Breast epithelium (tissue), 4 donors: ENCODE measurements around the gene ARHGEF7. TPM values are rescaled to one million over a fixed set of nuclear protein-coding genes. Genes with fewer than 3 reads are reported as not detected.

Source experiments
- DNase-seq, 2 donors: peaks; one replicate each; pipeline ENCODE4 v3.0.0-alpha.2; 2019; ENCODE audit warnings: low spot score in 2 of 2
- H3K27ac ChIP-seq, 2 donors: fragments of 200-600 bp; sonication (generic) in 1 of 2; one replicate each; pipeline ENCODE4 v1.5.1; 2016 to 2019; ENCODE audit warnings: mild to moderate bottlenecking in 1 of 2
- H3K27me3 ChIP-seq, 2 donors: fragments of 200-600 bp; sonication (generic) in 1 of 2; one replicate each; pipeline versions ENCODE4 v1.5.1 to v1.6.0; 2017 to 2019; ENCODE audit warnings: control low read depth in 1 of 2, mild to moderate bottlenecking in 1 of 2
- H3K36me3 ChIP-seq: fragments of 200-600 bp; one replicate; pipeline ENCODE4 v1.5.1; 2019
- H3K4me1 ChIP-seq, 2 donors: fragments of 200-600 bp; sonication (generic); one replicate each; pipeline ENCODE4 v1.5.1; 2016 to 2019; ENCODE audit warnings: control low read depth in 1 of 2
- H3K4me3 ChIP-seq, 3 donors: fragments of 200-600 bp; sonication (generic); 1 replicate in 2 of 3; 2 replicates in 1 of 3; pipeline ENCODE4 v1.5.1; 2016 to 2019; ENCODE audit warnings: mild to moderate bottlenecking in 3 of 3, moderate library complexity in 2 of 3
- H3K9me3 ChIP-seq, 2 donors: fragments of 200-600 bp; sonication (generic) in 1 of 2; one replicate each; pipeline ENCODE4 v1.5.1; 2016 to 2019; ENCODE audit warnings: control low read depth in 1 of 2
- POLR2A ChIP-seq: fragments of 450-650 bp; IDR thresholded peaks from one replicate; pipeline ENCODE4 v1.6.1; 2016; ENCODE audit warnings: antibody characterized with exemption, mild to moderate bottlenecking, moderate library complexity
- POLR2AphosphoS5 ChIP-seq, 3 donors: sonication (generic); formaldehyde crosslinking; IDR thresholded peaks; one replicate each; pipeline ENCODE4 v1.6.1; 2017; ENCODE audit warnings: antibody characterized with exemption in 3 of 3
- intact Hi-C: fragments of 100-400 bp; cut with DNase I; formaldehyde crosslinking; loops from one replicate; pipeline ENCODE4 v1.15.1; 2023; ENCODE audit warnings: low total_unique reads
- total RNA-seq, 3 donors: library from RNA; depleted of rRNA; stranded (reverse); fragments of >200 nt; gene quantifications; one replicate each; pipeline ENCODE4 v1.1.0, GENCODE V29; 2016
- TF ChIP-seq, protein P1 (sequence below), 3 donors: fragments of 450-650 bp; IDR thresholded peaks; one replicate each; pipeline ENCODE4 v1.5.1; 2016 to 2017; ENCODE audit warnings: antibody characterized with exemption in 3 of 3, mild to moderate bottlenecking in 3 of 3, moderate library complexity in 3 of 3

ARHGEF7 gene
- total RNA-seq, 3 donors from 2014 or later, result 79.6 to 92.0 (median 85.5) TPM

GRCh38 chr13:111129465-111130115, 14.5 kb downstream of the ARHGEF7 start:
- H3K4me1 ChIP-seq, result no peaks in the 10 kb centered on the region
- H3K9me3 ChIP-seq, result no peaks in the 10 kb centered on the region
- no peaks in the 10 kb centered on the region for H3K36me3 ChIP-seq
- no peak for DNase-seq
- intact Hi-C loops, result loop anchor here (10.0 kb wide), 1 partner anchor 1095 kb away; no protein-coding TSS in a partner anchor
- H3K27me3 ChIP-seq, result no peaks in the 10 kb centered on the region
- H3K4me3 ChIP-seq, result no peak overlapping the region
- no peak for TF ChIP-seq POLR2AphosphoS5 (IDR thresholded peaks at IDR 0.05)
- TF ChIP-seq, protein P1, sequence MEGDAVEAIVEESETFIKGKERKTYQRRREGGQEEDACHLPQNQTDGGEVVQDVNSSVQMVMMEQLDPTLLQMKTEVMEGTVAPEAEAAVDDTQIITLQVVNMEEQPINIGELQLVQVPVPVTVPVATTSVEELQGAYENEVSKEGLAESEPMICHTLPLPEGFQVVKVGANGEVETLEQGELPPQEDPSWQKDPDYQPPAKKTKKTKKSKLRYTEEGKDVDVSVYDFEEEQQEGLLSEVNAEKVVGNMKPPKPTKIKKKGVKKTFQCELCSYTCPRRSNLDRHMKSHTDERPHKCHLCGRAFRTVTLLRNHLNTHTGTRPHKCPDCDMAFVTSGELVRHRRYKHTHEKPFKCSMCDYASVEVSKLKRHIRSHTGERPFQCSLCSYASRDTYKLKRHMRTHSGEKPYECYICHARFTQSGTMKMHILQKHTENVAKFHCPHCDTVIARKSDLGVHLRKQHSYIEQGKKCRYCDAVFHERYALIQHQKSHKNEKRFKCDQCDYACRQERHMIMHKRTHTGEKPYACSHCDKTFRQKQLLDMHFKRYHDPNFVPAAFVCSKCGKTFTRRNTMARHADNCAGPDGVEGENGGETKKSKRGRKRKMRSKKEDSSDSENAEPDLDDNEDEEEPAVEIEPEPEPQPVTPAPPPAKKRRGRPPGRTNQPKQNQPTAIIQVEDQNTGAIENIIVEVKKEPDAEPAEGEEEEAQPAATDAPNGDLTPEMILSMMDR (IDR thresholded peaks at IDR 0.05), result no peak
- TF ChIP-seq POLR2A, result no peak
- no peak overlapping the region for H3K27ac ChIP-seq

GRCh38 chr13:111130116-111130508, 15.0 kb downstream of the ARHGEF7 start:
- H3K4me1 ChIP-seq, result no peaks in the 10 kb centered on the region
- intact Hi-C loops, result no loop called here
- no peak overlapping the region for H3K4me3 ChIP-seq
- no peak for DNase-seq
- no peaks in the 10 kb centered on the region for H3K27me3 ChIP-seq
- H3K36me3 ChIP-seq, result no peaks in the 10 kb centered on the region
- H3K27ac ChIP-seq, result no peak overlapping the region
- H3K9me3 ChIP-seq, result no peaks in the 10 kb centered on the region
- TF ChIP-seq POLR2A, result no peak
- no peak for TF ChIP-seq POLR2AphosphoS5 (IDR thresholded peaks at IDR 0.05)
- TF ChIP-seq, protein P1 (IDR thresholded peaks at IDR 0.05), result no peak

- Histone ChIP-seq H3K36me3 (no peaks in the 10 kb centered on the region), H3K9me3 (no peaks in the 10 kb centered on the region), H3K4me1 (no peaks in the 10 kb centered on the region), H3K27ac (no peak overlapping the region), H3K4me3 (no peak overlapping the region), H3K27me3 (no peaks in the 10 kb centered on the region)
- TF ChIP-seq, protein P1 (IDR thresholded peaks at IDR 0.05), result no peak
- TF ChIP-seq POLR2AphosphoS5 (IDR thresholded peaks at IDR 0.05) (no peak), POLR2A (no peak)
- intact Hi-C loops, result no loop called here
- no peak for DNase-seq
These were observed 15.9 kb downstream of the ARHGEF7 start for GRCh38 chr13:111131048-111131447.

- H3K9me3 ChIP-seq, result no peaks in the 10 kb centered on the region
- H3K4me3 ChIP-seq, result no peak overlapping the region
- H3K36me3 ChIP-seq, result no peaks in the 10 kb centered on the region
- no peak overlapping the region for H3K27ac ChIP-seq
- H3K4me1 ChIP-seq, result no peaks in the 10 kb centered on the region
- TF ChIP-seq POLR2A, result no peak
- no peak for TF ChIP-seq POLR2AphosphoS5 (IDR thresholded peaks at IDR 0.05)
- TF ChIP-seq, protein P1 (IDR thresholded peaks at IDR 0.05), result no peak
- H3K27me3 ChIP-seq, result no peaks in the 10 kb centered on the region
- no peak for DNase-seq
- intact Hi-C loops, result no loop called here
These were observed 16.5 kb downstream of the ARHGEF7 start for GRCh38 chr13:111131611-111132010.

DNA sequence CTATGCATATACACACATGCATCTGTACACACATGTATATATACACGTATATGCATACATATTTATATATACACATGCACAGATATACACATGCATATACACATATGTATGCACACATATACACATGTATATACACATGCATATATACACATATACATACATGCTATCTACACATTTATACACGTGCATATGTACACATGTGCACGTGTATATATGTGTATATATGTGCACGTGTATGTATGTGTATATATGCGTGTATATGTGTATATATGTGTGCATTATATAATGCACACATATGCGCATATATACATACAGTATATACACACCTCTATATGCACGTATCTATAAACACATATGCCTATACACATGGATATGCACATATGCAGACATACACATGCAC, 17.8 kb downstream of the ARHGEF7 start:
- Histone ChIP-seq H3K9me3 (no peaks in the 10 kb centered on the region), H3K36me3 (no peaks in the 10 kb centered on the region), H3K4me3 (no peak overlapping the region), H3K27me3 (no peaks in the 10 kb centered on the region), H3K27ac (no peak overlapping the region), H3K4me1 (no peaks in the 10 kb centered on the region)
- no peak for TF ChIP-seq POLR2A
- TF ChIP-seq POLR2AphosphoS5 (IDR thresholded peaks at IDR 0.05), result no peak
- TF ChIP-seq, protein P1 (IDR thresholded peaks at IDR 0.05), result no peak
- intact Hi-C loops, result no loop called here
- no peak for DNase-seq
